HL-60 (cell line): ENCODE results near the gene HERC2.
"Not testable (repeated sequence)": the region's sequence is repeated elsewhere in the genome, so short reads cannot be mapped to it uniquely, and the experiment has no call there.

Source experiments
- GABPA ChIP-seq: IDR thresholded peaks from 2 replicates; pipeline ENCODE4 v1.6.1; 2012; ENCODE audit warnings: low read depth
- TF ChIP-seq, protein P1 (sequence below): IDR thresholded peaks from one replicate; pipeline ENCODE4 v1.5.1; 2011; ENCODE audit warnings: low read length, control low read depth, inconsistent platforms; ENCODE audit not compliant: insufficient read depth
- TF ChIP-seq, protein P2 (sequence below): IDR thresholded peaks from 2 replicates; pipeline ENCODE4 v1.6.1; 2012; ENCODE audit warnings: low read depth; ENCODE audit not compliant: insufficient replicate concordance

DNA sequence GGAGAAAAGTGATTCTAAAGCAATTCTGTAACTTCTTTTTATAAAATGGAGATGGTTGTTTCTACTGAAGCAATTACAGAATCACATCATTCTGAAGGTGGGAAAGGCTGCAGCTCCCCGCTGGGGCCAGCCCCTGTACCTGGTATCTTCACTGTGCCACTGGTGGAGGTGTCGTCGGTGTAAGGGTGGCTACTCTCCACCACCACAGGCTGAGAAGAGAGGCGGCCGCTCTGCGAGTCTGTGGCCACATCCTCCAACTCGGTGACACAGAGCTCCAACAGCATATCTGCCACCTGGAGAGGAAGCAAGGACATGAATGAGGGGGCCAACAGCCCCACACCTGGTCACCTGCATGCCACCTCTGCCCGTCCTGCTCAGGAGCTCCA is 169.4 kb downstream of the HERC2 start:
- TF ChIP-seq, protein P1, sequence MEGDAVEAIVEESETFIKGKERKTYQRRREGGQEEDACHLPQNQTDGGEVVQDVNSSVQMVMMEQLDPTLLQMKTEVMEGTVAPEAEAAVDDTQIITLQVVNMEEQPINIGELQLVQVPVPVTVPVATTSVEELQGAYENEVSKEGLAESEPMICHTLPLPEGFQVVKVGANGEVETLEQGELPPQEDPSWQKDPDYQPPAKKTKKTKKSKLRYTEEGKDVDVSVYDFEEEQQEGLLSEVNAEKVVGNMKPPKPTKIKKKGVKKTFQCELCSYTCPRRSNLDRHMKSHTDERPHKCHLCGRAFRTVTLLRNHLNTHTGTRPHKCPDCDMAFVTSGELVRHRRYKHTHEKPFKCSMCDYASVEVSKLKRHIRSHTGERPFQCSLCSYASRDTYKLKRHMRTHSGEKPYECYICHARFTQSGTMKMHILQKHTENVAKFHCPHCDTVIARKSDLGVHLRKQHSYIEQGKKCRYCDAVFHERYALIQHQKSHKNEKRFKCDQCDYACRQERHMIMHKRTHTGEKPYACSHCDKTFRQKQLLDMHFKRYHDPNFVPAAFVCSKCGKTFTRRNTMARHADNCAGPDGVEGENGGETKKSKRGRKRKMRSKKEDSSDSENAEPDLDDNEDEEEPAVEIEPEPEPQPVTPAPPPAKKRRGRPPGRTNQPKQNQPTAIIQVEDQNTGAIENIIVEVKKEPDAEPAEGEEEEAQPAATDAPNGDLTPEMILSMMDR, result not testable (repeated sequence)
- TF ChIP-seq, protein P2, sequence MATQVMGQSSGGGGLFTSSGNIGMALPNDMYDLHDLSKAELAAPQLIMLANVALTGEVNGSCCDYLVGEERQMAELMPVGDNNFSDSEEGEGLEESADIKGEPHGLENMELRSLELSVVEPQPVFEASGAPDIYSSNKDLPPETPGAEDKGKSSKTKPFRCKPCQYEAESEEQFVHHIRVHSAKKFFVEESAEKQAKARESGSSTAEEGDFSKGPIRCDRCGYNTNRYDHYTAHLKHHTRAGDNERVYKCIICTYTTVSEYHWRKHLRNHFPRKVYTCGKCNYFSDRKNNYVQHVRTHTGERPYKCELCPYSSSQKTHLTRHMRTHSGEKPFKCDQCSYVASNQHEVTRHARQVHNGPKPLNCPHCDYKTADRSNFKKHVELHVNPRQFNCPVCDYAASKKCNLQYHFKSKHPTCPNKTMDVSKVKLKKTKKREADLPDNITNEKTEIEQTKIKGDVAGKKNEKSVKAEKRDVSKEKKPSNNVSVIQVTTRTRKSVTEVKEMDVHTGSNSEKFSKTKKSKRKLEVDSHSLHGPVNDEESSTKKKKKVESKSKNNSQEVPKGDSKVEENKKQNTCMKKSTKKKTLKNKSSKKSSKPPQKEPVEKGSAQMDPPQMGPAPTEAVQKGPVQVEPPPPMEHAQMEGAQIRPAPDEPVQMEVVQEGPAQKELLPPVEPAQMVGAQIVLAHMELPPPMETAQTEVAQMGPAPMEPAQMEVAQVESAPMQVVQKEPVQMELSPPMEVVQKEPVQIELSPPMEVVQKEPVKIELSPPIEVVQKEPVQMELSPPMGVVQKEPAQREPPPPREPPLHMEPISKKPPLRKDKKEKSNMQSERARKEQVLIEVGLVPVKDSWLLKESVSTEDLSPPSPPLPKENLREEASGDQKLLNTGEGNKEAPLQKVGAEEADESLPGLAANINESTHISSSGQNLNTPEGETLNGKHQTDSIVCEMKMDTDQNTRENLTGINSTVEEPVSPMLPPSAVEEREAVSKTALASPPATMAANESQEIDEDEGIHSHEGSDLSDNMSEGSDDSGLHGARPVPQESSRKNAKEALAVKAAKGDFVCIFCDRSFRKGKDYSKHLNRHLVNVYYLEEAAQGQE, result not testable (repeated sequence)
- TF ChIP-seq GABPA, result not testable (repeated sequence)
